Measurements from ENCODE around the gene TTR.

DNA sequence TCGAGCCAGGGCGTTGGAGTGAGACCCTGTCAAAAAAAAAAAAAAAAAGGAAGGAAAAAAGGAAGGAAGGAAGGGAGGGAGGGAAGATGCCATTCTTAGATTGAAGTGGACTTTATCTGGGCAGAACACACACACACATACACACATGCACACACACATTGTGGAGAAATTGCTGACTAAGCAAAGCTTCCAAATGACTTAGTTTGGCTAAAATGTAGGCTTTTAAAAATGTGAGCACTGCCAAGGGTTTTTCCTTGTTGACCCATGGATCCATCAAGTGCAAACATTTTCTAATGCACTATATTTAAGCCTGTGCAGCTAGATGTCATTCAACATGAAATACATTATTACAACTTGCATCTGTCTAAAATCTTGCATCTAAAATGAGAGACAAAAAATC, 564 bp upstream of the TTR start:
- TF ChIP-seq, protein P1, sequence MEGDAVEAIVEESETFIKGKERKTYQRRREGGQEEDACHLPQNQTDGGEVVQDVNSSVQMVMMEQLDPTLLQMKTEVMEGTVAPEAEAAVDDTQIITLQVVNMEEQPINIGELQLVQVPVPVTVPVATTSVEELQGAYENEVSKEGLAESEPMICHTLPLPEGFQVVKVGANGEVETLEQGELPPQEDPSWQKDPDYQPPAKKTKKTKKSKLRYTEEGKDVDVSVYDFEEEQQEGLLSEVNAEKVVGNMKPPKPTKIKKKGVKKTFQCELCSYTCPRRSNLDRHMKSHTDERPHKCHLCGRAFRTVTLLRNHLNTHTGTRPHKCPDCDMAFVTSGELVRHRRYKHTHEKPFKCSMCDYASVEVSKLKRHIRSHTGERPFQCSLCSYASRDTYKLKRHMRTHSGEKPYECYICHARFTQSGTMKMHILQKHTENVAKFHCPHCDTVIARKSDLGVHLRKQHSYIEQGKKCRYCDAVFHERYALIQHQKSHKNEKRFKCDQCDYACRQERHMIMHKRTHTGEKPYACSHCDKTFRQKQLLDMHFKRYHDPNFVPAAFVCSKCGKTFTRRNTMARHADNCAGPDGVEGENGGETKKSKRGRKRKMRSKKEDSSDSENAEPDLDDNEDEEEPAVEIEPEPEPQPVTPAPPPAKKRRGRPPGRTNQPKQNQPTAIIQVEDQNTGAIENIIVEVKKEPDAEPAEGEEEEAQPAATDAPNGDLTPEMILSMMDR (IDR thresholded peaks at IDR 0.05): no peak
- no peak for TF ChIP-seq ZFX (IDR thresholded peaks at IDR 0.05; ENCODE audit: borderline replicate concordance)
